Endothelial cell of umbilical vein (primary cell): Measurements from ENCODE around the gene SPACA9. TPM values are rescaled to one million over a fixed set of nuclear protein-coding genes. Genes with fewer than 3 reads are reported as not detected.

Experiments
- BruUV-seq: library from RNA; stranded (reverse); fragments of 400-500 nt; replicated peaks from 2 replicates; lab custom pipeline; 2021; lab: Mats Ljungman, UMichigan
- CTCF ChIA-PET: fragments of 300-600, 350-600 bp; sonication (Branson Sonifier 250); formaldehyde crosslinking; loops from one replicate; lab custom pipeline; 2021; ENCODE audit warnings: antibody characterized with exemption, inconsistent platforms; lab: Charles Lee
- POLR2A ChIA-PET: fragments of 300-600, 350-600 bp; sonication (Branson Sonifier 250); formaldehyde crosslinking; loops from one replicate; lab custom pipeline; 2021; ENCODE audit warnings: antibody characterized with exemption, inconsistent platforms; lab: Charles Lee
- DNase-seq: peaks from one replicate; pipeline ENCODE4 v3.0.0-alpha.2; 2011; ENCODE audit warnings: low read depth, low spot score
- FAIRE-seq: peaks from 2 replicates; lab custom pipeline; 2011; peaks lifted over from hg19 to GRCh38; lab: Jason Lieb, UNC
- H2AFZ ChIP-seq: 2 replicates; pipeline ENCODE4 v1.6.0; 2012; ENCODE audit warnings: low read depth, low read length, control low read depth, inconsistent platforms
- H3K27ac ChIP-seq: 2 replicates; pipeline ENCODE4 v1.5.1; 2011; ENCODE audit warnings: low read depth, mild to moderate bottlenecking, control low read depth, low read length, moderate library complexity; ENCODE audit not compliant: insufficient read depth
- H3K27me3 ChIP-seq, 2 experiments: 2 replicates each; pipeline versions ENCODE4 v1.6.0 to v1.6.1; 2011; ENCODE audit warnings: low read length in 2 of 2, mixed read lengths in 1 of 2; ENCODE audit not compliant: control insufficient read depth in 2 of 2, insufficient read depth in 2 of 2
- H3K36me3 ChIP-seq, 2 experiments: 2 replicates in 1 of 2; 3 replicates in 1 of 2; pipeline ENCODE4 v1.5.1; 2011; ENCODE audit warnings: low read length in 2 of 2, mild to moderate bottlenecking in 1 of 2, moderate library complexity in 1 of 2; ENCODE audit not compliant: control insufficient read depth in 2 of 2, insufficient read depth in 2 of 2; ENCODE audit errors: extremely low read depth in 1 of 2
- H3K4me1 ChIP-seq: 3 replicates; pipeline ENCODE4 v1.5.1; 2011; ENCODE audit warnings: mild to moderate bottlenecking, low read length; ENCODE audit not compliant: control insufficient read depth, insufficient read depth; ENCODE audit errors: extremely low read depth
- H3K4me2 ChIP-seq: 2 replicates; pipeline ENCODE4 v1.6.1; 2011; ENCODE audit warnings: low read length, control low read depth, mixed read lengths; ENCODE audit not compliant: insufficient read depth
- H3K4me3 ChIP-seq, 3 experiments: fragments of 200-600 bp in 1 of 3; sonication (generic), shearing (Covaris generic) in 1 of 3; replicated peaks in 1 of 3; 2 replicates each; pipeline ENCODE4 v1.5.1; 2011 to 2016; ENCODE audit warnings: control low read depth in 3 of 3, low read length in 3 of 3, mild to moderate bottlenecking in 2 of 3, inconsistent platforms in 1 of 3, low read depth in 1 of 3, moderate library complexity in 1 of 3; ENCODE audit not compliant: insufficient read depth in 1 of 3
- H3K79me2 ChIP-seq: 2 replicates; pipeline ENCODE4 v1.6.0; 2012; ENCODE audit warnings: low read length, inconsistent platforms; ENCODE audit not compliant: control insufficient read depth, insufficient read depth
- H3K9ac ChIP-seq: replicated peaks from 2 replicates; pipeline ENCODE3; 2011; ENCODE audit warnings: low read length, control low read depth; ENCODE audit not compliant: insufficient read depth; ENCODE audit errors: extremely low read depth
- H3K9me1 ChIP-seq: replicated peaks from 3 replicates; pipeline ENCODE4 v1.6.0; 2011; ENCODE audit warnings: mild to moderate bottlenecking, low read length; ENCODE audit not compliant: control insufficient read depth, insufficient read depth; ENCODE audit errors: extremely low read depth
- H3K9me3 ChIP-seq: replicated peaks from 2 replicates; pipeline ENCODE4 v1.5.1; 2012; ENCODE audit warnings: low read length, inconsistent platforms; ENCODE audit not compliant: control insufficient read depth, insufficient read depth
- H4K20me1 ChIP-seq: replicated peaks from 2 replicates; pipeline ENCODE3; 2011; ENCODE audit warnings: mild to moderate bottlenecking, low read length; ENCODE audit not compliant: control insufficient read depth, insufficient read depth; ENCODE audit errors: extremely low read depth
- EZH2 ChIP-seq: IDR thresholded peaks from 2 replicates; pipeline ENCODE4 v1.6.1; 2012; ENCODE audit warnings: borderline replicate concordance, low read depth, mild to moderate bottlenecking, moderate library complexity, low read length, inconsistent platforms; ENCODE audit not compliant: severe bottlenecking
- FOS ChIP-seq: IDR thresholded peaks from 2 replicates; pipeline ENCODE4 v1.6.1; 2011; ENCODE audit warnings: mild to moderate bottlenecking, low read length, moderate library complexity, borderline replicate concordance; ENCODE audit not compliant: insufficient read depth
- GATA2 ChIP-seq: IDR thresholded peaks from 2 replicates; pipeline ENCODE4 v1.7.0; 2011; ENCODE audit warnings: low read depth, mild to moderate bottlenecking, moderate library complexity, mixed read lengths, low read length; ENCODE audit not compliant: insufficient read length, insufficient read depth
- JUN ChIP-seq: IDR thresholded peaks from 2 replicates; pipeline ENCODE4 v1.6.1; 2011; ENCODE audit warnings: borderline replicate concordance, low read depth; ENCODE audit not compliant: insufficient read length, insufficient read depth
- MYC ChIP-seq: IDR thresholded peaks from one replicate; pipeline ENCODE4 v1.6.1; 2011; ENCODE audit warnings: mild to moderate bottlenecking, low read depth, low read length
- POLR2A ChIP-seq: IDR thresholded peaks from 2 replicates; pipeline ENCODE4 v1.6.1; 2012; ENCODE audit warnings: low read depth, mild to moderate bottlenecking, control low read depth, low read length
- POLR2AphosphoS5 ChIP-seq: IDR thresholded peaks from 2 replicates; pipeline ENCODE4 v1.6.1; 2012; ENCODE audit warnings: low read depth, mild to moderate bottlenecking, control low read depth, low read length, moderate library complexity; ENCODE audit not compliant: insufficient read depth
- dilution Hi-C: fragments of 300-500 bp; cut with MboI; formaldehyde crosslinking; loops from one replicate; pipeline ENCODE4 v1.15.0; 2019; ENCODE audit warnings: low sequenced_read_pairs; ENCODE audit not compliant: extremely low pct_ligation_motif_present
- intact Hi-C: fragments of 100-400 bp; cut with micrococcal nuclease; formaldehyde crosslinking; loops from one replicate; pipeline ENCODE4 v1.10.0; 2022
- polyA plus RNA-seq, 4 experiments: library from polyadenylated mRNA; depleted of rRNA in 3 of 4; stranded (reverse) in 3 of 4; unstranded in 1 of 4; fragments of >200 nt; gene quantifications; 2 replicates each; pipeline versions ENCODE4 v1.2.1 to v1.2.3, GENCODE V29; 2011 to 2012; ENCODE audit warnings: missing spikeins in 1 of 4
- total RNA-seq: library from RNA; stranded (reverse); gene quantifications from 2 replicates; pipeline ENCODE4 v1.2.3, GENCODE V29; 2021
- TF ChIP-seq, protein P1 (sequence below): IDR thresholded peaks from 2 replicates; pipeline ENCODE4 v1.6.1; 2011; ENCODE audit not compliant: insufficient read depth, insufficient read length
- TF ChIP-seq, protein P2 (sequence below), 2 donors: IDR thresholded peaks; 1 replicate in 1 of 2; 2 replicates in 1 of 2; pipeline ENCODE4 v1.5.1; 2011; ENCODE audit warnings: low read length in 2 of 2, mild to moderate bottlenecking in 2 of 2, moderate library complexity in 2 of 2, control low read depth in 1 of 2, inconsistent platforms in 1 of 2, low read depth in 1 of 2; ENCODE audit not compliant: insufficient read depth in 1 of 2; ENCODE audit errors: extremely low read depth in 1 of 2

SPACA9 gene
- total and polyA plus RNA-seq, 2 donors (not counting 3 experiments of a cell fraction or from before 2014, with no cell fraction given) = 2.6 to 3.6 TPM

DNA sequence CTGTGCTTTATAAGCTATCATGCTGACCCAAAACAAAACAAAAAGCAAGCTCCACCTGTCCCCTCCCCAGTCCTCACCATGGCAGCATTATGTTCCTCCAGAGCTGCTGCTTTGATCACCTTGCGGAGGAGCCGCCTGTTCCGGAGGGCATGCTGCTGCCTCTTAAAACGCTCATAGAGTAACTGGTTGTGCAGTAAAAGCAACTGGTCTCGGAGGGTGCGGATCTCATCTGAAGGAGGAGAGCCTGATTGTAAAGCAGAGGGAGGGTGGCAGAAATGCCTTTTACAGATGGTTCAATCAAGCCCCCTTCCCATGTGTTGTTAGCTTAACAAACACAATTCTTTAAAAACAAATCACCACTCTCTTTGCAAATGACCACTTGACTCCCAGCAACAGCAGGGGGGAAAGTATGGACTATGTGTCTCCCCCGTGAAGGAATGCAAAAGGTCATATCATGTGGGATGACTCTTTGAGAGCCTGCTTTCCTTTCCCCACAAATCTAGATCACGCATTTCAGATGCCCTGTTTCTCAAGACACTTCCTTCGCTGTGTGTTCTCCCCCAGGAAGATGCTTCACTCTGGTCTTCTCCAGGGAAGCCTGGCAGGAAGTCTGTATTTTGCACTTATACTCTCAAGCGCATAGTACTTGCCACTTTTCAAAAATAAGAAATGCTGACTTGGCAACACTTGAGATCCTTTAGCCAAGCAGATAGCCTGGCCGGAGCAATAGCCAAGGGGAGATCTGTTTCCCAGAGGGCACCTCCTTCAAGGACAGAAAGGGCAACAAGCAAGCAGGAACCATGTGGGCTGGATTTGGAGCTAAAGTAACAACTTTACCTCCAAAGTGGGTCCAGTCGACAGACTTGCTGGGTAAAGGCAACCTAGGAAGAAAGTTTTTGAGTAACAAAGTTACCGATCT lies 25.1 kb downstream of the SPACA9 start:
- H3K9ac ChIP-seq = no peak overlapping the region
- H3K4me2 ChIP-seq = no peak overlapping the region
- CTCF ChIA-PET = interaction anchor here (1.3 to 5.1 kb wide), 4 partner anchors 10 to 16 kb away, joined by 3 to 45 read pairs (median 20); no protein-coding TSS in a partner anchor
- H3K36me3 ChIP-seq = peaks cover 8 to 33% of the 10 kb centered on the region in 2 experiments
- no peaks in the 10 kb centered on the region for H3K79me2 ChIP-seq
- no peak overlapping the region for H3K27ac ChIP-seq
- dilution Hi-C loops (no loop called here), intact Hi-C loops (loop anchor here (5.0 kb wide), 1 partner anchor 102 kb away; no protein-coding TSS in a partner anchor)
- H3K27me3 ChIP-seq = no peaks in the 10 kb centered on the region
- no peak for DNase-seq
- no peak overlapping the region for H2AFZ ChIP-seq
- TF ChIP-seq, protein P1, sequence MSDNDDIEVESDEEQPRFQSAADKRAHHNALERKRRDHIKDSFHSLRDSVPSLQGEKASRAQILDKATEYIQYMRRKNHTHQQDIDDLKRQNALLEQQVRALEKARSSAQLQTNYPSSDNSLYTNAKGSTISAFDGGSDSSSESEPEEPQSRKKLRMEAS = no peak
- TF ChIP-seq POLR2A = no peak
- TF ChIP-seq GATA2 = no peak
- TF ChIP-seq, protein P2, sequence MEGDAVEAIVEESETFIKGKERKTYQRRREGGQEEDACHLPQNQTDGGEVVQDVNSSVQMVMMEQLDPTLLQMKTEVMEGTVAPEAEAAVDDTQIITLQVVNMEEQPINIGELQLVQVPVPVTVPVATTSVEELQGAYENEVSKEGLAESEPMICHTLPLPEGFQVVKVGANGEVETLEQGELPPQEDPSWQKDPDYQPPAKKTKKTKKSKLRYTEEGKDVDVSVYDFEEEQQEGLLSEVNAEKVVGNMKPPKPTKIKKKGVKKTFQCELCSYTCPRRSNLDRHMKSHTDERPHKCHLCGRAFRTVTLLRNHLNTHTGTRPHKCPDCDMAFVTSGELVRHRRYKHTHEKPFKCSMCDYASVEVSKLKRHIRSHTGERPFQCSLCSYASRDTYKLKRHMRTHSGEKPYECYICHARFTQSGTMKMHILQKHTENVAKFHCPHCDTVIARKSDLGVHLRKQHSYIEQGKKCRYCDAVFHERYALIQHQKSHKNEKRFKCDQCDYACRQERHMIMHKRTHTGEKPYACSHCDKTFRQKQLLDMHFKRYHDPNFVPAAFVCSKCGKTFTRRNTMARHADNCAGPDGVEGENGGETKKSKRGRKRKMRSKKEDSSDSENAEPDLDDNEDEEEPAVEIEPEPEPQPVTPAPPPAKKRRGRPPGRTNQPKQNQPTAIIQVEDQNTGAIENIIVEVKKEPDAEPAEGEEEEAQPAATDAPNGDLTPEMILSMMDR (IDR thresholded peaks at IDR 0.05; ENCODE audit: extremely low read depth in 1 of 2, insufficient read depth in 1 of 2, low read depth in 1 of 2, low read length in 2 of 2) = no peak
- TF ChIP-seq MYC = no peak
- no peak for TF ChIP-seq JUN
- TF ChIP-seq FOS = no peak
- TF ChIP-seq EZH2 = no peak
- TF ChIP-seq POLR2AphosphoS5 = no peak
- H4K20me1 ChIP-seq = no peaks in the 10 kb centered on the region
- H3K4me1 ChIP-seq = no peaks in the 10 kb centered on the region
- FAIRE-seq = no peak
- H3K9me1 ChIP-seq = no peaks in the 10 kb centered on the region
- BruUV-seq = no TSS peak
- POLR2A ChIA-PET = no interaction called here
- no peaks in the 10 kb centered on the region for H3K9me3 ChIP-seq
- H3K4me3 ChIP-seq = no peak overlapping the region
